HepG2 (cell line): ENCODE data around the gene CACNG7.

Experiments
- CEBPB ChIP-seq: IDR thresholded peaks from 2 replicates; pipeline ENCODE4 v1.6.1; 2011; ENCODE audit warnings: low read depth, low read length, improper control_type of control experiment, borderline replicate concordance
- CREM ChIP-seq, 2 experiments: sonication (generic) in 1 of 2; formaldehyde crosslinking in 1 of 2; IDR thresholded peaks; 2 replicates each; pipeline versions ENCODE4 v1.4.0 to v1.6.1; 2016 to 2020; ENCODE audit warnings: antibody characterized with exemption in 1 of 2, mild to moderate bottlenecking in 1 of 2, missing genetic modification reagents in 1 of 2
- EP300 ChIP-seq, 3 experiments: sonication (generic) in 1 of 3; formaldehyde crosslinking in 1 of 3; IDR thresholded peaks; 2 replicates each; pipeline versions ENCODE4 v1.5.1 to v1.6.1; 2011 to 2020; ENCODE audit warnings: low read depth in 2 of 3, low read length in 2 of 3, borderline replicate concordance in 1 of 3, improper control_type of control experiment in 1 of 3, mild to moderate bottlenecking in 1 of 3, missing genetic modification reagents in 1 of 3, moderate library complexity in 1 of 3
- ETV6 ChIP-seq: sonication (generic); formaldehyde crosslinking; conservative IDR thresholded peaks from 2 replicates; pipeline ENCODE4 v1.4.0; 2020; ENCODE audit warnings: missing genetic modification reagents
- LBX2 ChIP-seq: sonication (generic); formaldehyde crosslinking; IDR thresholded peaks from 2 replicates; pipeline ENCODE4 v1.5.0; 2020; ENCODE audit warnings: missing genetic modification reagents, mild to moderate bottlenecking, borderline replicate concordance
- NAIF1 ChIP-seq: sonication (generic); formaldehyde crosslinking; IDR thresholded peaks from 2 replicates; pipeline ENCODE4 v1.5.0; 2020; ENCODE audit warnings: mild to moderate bottlenecking, missing genetic modification reagents, borderline replicate concordance
- PHF21A ChIP-seq: sonication (generic); formaldehyde crosslinking; IDR thresholded peaks from 2 replicates; pipeline ENCODE4 v1.5.0; 2020; ENCODE audit warnings: mild to moderate bottlenecking, missing genetic modification reagents
- PHF8 ChIP-seq: sonication (generic); formaldehyde crosslinking; IDR thresholded peaks from 2 replicates; pipeline ENCODE4 v1.5.0; 2020; ENCODE audit warnings: missing genetic modification reagents
- POLR2A ChIP-seq, 2 experiments: IDR thresholded peaks; 2 replicates each; pipeline ENCODE4 v1.6.1; 2011; ENCODE audit warnings: low read depth in 2 of 2, low read length in 2 of 2, mild to moderate bottlenecking in 1 of 2, moderate library complexity in 1 of 2; ENCODE audit not compliant: insufficient read depth in 1 of 2
- ZBTB33 ChIP-seq: sonication (generic); formaldehyde crosslinking; IDR thresholded peaks from 2 replicates; pipeline ENCODE4 v1.4.0; 2020; ENCODE audit warnings: missing genetic modification reagents
- ZNF24 ChIP-seq: fragments of 450-650 bp; IDR thresholded peaks from 2 replicates; pipeline ENCODE4 v1.6.1; 2017; ENCODE audit warnings: antibody characterized with exemption, mild to moderate bottlenecking
- TF ChIP-seq, protein P1 (sequence below): sonication (generic); formaldehyde crosslinking; IDR thresholded peaks from 2 replicates; pipeline ENCODE4 v1.5.0; 2020; ENCODE audit warnings: mild to moderate bottlenecking, missing genetic modification reagents, moderate library complexity
- TF ChIP-seq, protein P2 (sequence below): sonication (generic); formaldehyde crosslinking; IDR thresholded peaks from 2 replicates; pipeline ENCODE4 v1.9.0; 2021; ENCODE audit warnings: missing genetic modification reagents, borderline replicate concordance

GRCh38 chr19:53969366-53969765 is 60.3 kb downstream of the CACNG7 start:
- TF ChIP-seq PHF8 (CRISPR knock-in tag) (no peak), CREM (IDR thresholded peaks at IDR 0.05) (no peak), CREM (CRISPR knock-in tag; IDR thresholded peaks at IDR 0.05) (no peak), NAIF1 (CRISPR knock-in tag) (no peak), ZBTB33 (CRISPR knock-in tag) (no peak), ZNF24 (no peak), CEBPB (no peak), POLR2A (IDR thresholded peaks at IDR 0.05; ENCODE audit: insufficient read depth in 1 of 2, low read depth in 2 of 2, low read length in 2 of 2) (no peak), LBX2 (CRISPR knock-in tag) (no peak), PHF21A (no peak), EP300 (IDR thresholded peaks at IDR 0.05; ENCODE audit: low read depth in 2 of 2, low read length in 2 of 2) (no peak), EP300 (CRISPR knock-in tag; IDR thresholded peaks at IDR 0.05; ENCODE audit: borderline replicate concordance) (no peak), ETV6 (CRISPR knock-in tag) (no peak)
- TF ChIP-seq, protein P1, sequence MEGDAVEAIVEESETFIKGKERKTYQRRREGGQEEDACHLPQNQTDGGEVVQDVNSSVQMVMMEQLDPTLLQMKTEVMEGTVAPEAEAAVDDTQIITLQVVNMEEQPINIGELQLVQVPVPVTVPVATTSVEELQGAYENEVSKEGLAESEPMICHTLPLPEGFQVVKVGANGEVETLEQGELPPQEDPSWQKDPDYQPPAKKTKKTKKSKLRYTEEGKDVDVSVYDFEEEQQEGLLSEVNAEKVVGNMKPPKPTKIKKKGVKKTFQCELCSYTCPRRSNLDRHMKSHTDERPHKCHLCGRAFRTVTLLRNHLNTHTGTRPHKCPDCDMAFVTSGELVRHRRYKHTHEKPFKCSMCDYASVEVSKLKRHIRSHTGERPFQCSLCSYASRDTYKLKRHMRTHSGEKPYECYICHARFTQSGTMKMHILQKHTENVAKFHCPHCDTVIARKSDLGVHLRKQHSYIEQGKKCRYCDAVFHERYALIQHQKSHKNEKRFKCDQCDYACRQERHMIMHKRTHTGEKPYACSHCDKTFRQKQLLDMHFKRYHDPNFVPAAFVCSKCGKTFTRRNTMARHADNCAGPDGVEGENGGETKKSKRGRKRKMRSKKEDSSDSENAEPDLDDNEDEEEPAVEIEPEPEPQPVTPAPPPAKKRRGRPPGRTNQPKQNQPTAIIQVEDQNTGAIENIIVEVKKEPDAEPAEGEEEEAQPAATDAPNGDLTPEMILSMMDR (CRISPR knock-in tag), result no peak
- TF ChIP-seq, protein P2, sequence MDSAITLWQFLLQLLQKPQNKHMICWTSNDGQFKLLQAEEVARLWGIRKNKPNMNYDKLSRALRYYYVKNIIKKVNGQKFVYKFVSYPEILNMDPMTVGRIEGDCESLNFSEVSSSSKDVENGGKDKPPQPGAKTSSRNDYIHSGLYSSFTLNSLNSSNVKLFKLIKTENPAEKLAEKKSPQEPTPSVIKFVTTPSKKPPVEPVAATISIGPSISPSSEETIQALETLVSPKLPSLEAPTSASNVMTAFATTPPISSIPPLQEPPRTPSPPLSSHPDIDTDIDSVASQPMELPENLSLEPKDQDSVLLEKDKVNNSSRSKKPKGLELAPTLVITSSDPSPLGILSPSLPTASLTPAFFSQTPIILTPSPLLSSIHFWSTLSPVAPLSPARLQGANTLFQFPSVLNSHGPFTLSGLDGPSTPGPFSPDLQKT (CRISPR knock-in tag), result no peak
